ENCODE results near the gene HEPH.
"Not testable (repeated sequence)": the region's sequence is repeated elsewhere in the genome, so short reads cannot be mapped to it uniquely, and the experiment has no call there.

HEPH gene, protein sequence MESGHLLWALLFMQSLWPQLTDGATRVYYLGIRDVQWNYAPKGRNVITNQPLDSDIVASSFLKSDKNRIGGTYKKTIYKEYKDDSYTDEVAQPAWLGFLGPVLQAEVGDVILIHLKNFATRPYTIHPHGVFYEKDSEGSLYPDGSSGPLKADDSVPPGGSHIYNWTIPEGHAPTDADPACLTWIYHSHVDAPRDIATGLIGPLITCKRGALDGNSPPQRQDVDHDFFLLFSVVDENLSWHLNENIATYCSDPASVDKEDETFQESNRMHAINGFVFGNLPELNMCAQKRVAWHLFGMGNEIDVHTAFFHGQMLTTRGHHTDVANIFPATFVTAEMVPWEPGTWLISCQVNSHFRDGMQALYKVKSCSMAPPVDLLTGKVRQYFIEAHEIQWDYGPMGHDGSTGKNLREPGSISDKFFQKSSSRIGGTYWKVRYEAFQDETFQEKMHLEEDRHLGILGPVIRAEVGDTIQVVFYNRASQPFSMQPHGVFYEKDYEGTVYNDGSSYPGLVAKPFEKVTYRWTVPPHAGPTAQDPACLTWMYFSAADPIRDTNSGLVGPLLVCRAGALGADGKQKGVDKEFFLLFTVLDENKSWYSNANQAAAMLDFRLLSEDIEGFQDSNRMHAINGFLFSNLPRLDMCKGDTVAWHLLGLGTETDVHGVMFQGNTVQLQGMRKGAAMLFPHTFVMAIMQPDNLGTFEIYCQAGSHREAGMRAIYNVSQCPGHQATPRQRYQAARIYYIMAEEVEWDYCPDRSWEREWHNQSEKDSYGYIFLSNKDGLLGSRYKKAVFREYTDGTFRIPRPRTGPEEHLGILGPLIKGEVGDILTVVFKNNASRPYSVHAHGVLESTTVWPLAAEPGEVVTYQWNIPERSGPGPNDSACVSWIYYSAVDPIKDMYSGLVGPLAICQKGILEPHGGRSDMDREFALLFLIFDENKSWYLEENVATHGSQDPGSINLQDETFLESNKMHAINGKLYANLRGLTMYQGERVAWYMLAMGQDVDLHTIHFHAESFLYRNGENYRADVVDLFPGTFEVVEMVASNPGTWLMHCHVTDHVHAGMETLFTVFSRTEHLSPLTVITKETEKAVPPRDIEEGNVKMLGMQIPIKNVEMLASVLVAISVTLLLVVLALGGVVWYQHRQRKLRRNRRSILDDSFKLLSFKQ

DNA sequence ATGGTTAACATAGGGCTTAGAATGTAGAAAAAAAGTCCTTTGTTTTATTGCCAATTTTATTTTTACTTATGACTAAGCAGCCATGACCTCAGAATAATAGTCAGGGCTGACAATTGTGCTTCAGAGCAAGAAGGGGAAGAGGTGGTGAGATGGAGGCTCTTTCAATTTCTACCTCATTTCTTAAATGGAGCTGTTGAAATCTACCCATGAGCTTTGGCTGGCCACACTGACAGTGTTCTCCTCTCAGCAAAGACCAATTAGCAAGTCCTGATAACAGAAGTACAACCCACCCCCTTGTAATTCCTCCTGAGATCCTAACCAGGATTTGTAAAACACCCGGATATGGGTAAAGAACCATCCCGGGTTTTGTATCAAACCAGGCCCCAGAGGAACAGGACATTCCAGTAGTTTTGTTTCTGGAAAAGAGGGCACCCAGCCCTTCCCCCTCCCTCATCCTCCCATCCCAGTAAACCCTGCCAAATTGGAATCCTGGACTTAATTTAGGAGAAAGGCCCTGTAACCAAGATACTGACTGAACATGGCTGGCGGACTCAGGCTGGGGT is at the start of gene HEPH:
Gene HEPH (plus strand): TSS at position 399 of the 563 bp plus-strand sequence. CDS start 6,324 bp downstream, outside the sequence.
- DNase-seq (ENCODE audit: low spot score): peak; percentile 28

DNA sequence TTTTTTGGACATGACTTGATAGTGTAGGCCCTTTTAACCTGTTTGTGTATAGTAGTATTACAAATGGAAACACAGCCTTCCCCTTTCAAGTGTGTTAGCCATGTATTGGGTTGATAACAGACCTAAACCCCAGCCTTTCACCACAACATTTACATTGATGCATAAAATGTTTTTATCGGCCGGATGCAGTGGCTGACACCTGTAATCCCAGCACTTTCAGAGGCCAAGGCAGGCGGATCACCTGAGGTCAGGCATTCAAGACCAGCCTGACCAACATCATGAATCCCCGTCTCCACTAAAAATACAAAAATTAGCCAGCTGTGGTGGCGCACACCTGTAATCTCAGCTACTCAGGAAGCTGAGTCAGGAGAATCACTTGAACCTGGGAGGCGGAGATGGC is 45.3 kb upstream of the HEPH start:
- DNase-seq (ENCODE audit: low spot score): not testable (repeated sequence)

DNA sequence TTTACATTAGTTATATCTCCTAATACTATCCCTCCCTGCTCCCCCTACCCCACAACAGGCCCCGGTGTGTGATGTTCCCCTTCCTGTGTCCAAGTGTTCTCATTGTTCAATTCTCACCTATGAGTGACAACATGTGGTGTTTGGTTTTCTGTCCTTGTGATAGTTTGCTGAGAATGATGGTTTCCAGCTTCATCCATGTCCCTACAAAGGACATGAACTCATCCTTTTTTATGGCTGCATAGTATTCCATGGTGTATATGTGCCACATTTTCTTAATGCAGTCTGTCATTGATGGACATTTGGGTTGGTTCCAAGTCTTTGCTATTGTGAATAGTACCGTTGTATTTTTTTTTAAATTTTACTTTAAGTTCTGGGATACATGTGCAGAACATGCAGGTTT is 42.7 kb upstream of the HEPH start:
- DNase-seq (ENCODE audit: low spot score): not testable (repeated sequence)

DNA sequence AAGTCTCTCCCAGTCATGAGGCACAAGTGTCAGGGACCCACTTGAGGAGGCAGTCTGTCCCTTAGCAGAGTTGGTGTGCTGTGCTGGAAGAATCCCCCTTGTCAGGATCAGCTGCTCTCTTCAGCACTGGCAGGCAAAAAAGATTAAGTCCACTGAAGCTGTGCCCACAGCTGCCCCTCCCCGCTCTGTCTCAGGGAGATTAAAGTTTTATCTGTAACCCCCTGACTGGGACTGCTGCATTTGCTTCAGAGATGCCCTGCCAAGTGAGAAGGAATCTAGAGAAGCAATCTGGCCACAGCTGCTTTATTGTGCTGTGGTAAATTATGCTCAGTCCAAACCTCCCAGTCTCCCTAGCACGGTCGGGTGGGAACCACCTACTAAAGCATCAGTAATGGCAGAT is 37.4 kb upstream of the HEPH start:
- DNase-seq (ENCODE audit: low spot score): no peak

DNA sequence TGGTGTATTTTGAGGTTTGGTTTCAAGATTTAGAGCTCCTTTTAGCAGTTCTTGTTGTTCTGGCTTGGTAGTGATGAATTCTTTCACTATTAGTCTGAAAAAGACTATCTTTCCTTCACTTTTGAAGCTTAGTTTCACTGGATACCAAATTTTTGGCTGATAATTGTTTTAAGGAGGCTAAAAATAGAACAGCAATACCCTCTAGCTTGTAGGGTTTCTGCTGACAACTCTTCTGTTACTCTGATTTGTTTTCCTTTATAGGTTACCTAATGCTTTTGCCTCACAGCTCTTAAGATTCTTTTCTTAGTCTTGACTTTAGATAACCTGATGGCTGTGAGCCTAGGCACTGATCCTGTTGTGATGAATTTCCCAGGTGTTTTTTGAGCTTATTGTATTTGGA is 33.6 kb upstream of the HEPH start:
- DNase-seq (ENCODE audit: low spot score): no peak

- DNase-seq (ENCODE audit: low spot score): not testable (repeated sequence)
These were observed 28.8 kb upstream of the HEPH start for GRCh38 chrX:66135284-66135683.

- no peak for DNase-seq (ENCODE audit: low spot score)
These were observed 21.7 kb upstream of the HEPH start for GRCh38 chrX:66142351-66142750.

DNA sequence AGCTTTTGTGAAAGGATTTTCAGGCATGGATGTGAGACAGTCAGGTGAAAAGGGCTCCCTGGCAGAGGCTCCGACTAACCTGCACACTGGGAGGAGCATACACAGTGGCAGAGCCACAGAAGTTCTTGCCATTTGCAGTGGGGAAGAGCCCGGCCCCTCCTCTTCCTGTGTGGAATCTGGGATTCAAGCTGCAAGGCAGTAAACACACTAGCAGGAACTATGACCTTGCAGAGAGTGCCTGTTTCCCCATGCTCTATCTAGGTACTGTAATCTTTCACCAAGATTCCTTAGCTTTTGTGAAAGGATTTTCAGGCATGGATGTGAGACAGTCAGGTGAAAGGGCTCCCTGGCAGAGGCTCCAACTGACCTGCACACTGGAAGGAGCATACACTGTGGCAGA is 19.8 kb upstream of the HEPH start:
- no peak for DNase-seq (ENCODE audit: low spot score)

- no peak for DNase-seq (ENCODE audit: low spot score)
These were observed 14.5 kb upstream of the HEPH start for GRCh38 chrX:66149519-66149918.

- no peak for DNase-seq (ENCODE audit: low spot score)
These were observed 13.9 kb upstream of the HEPH start for GRCh38 chrX:66150163-66150562.

GRCh38 chrX:66162331-66162822 is 1.7 kb upstream of the HEPH start:
- DNase-seq (ENCODE audit: low spot score): peak; percentile 72

DNA sequence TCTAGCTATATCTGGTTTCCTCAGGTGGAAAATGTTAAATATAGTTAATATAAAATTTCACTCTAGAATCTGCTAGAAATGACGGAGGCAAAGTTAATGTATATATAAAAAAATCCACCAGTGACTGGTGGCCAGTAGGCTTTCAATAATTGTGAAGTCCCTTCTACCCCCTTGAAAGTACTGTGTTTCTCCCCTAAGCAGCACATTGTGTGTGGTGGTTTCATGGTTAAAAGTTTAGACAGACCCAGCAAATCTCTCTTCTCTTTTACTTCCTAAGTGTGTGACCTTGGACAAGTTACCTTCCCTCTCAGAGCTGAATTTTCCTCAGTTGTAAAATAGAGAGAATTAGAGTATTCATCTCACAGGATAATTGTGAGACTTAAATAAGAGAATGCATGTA is 600 bp upstream of the HEPH start:
- DNase-seq (ENCODE audit: low spot score): no peak

DNA sequence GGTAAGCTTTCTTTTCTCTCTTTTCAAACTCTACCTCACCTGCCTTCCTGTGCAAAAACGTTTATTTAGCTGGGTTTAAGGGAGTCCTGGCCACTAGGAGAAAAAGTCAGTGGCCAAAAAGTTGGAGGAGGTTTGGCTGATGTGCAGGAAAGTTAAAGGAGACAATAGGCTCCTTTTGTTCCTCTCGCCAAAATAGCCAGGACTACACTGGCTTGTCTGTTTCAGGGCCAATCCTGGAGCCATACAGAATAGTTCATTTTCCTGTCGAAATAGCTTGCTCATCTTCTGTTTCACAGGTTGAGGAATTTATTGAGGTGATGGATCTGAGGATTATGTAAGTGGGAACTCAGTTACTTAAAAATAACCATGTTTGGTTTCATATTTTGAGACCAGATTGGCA is 423 bp downstream of the HEPH start:
- no peak for DNase-seq (ENCODE audit: low spot score)

GRCh38 chrX:66164931-66165330 is 884 bp downstream of the HEPH start:
- DNase-seq (ENCODE audit: low spot score): no peak

DNA sequence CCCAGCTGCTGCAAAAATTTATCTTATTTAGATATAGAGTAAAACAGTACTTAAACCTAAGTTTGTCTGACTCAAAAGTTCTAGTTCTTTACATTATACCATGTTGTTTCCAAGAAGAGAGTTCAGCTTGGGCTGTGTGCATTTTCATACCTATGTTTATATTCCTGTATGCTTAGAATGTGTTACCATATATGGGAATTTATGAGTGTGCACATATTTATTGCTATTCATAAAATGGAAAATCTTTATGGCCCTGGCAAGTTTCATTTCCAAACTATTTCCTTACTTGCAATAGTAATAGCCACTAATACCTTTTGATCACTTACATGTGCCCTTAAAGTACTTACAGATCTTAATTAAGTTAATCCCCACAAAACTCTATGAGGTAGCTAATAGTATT is 2.6 kb downstream of the HEPH start:
- no peak for DNase-seq (ENCODE audit: low spot score)

DNA sequence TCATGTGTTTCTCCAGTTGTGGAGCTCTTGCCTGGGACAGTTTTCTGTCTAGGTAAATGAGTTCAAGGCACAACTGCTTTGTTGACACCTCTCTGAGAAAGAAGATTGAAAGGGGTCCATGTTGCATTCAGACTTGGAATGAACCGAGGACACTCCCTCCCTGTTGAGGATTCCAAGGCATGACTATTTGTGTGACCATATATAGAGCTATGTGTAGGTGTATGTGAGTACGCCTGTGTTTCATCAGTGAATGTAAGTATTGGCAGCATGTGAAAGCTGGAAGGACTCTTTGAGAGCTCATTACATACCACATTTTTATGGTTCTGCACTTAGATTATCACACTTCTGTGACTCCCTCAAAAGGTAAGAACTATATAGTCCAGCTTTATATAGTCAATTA is 3.4 kb downstream of the HEPH start:
- DNase-seq (ENCODE audit: low spot score): no peak

- DNase-seq (ENCODE audit: low spot score): no peak
These were observed 12.1 kb downstream of the HEPH start for GRCh38 chrX:66176134-66176533.

GRCh38 chrX:66191563-66191962 is 27.5 kb downstream of the HEPH start:
- no peak for DNase-seq (ENCODE audit: low spot score)

- DNase-seq (ENCODE audit: low spot score): no peak
These were observed 29.8 kb downstream of the HEPH start for GRCh38 chrX:66193821-66194220.

GRCh38 chrX:66200050-66200664 is 36.1 kb downstream of the HEPH start:
- DNase-seq (ENCODE audit: low spot score): no peak

All from LoVo (cell line).